A673 (cell line): ENCODE measurements around the gene CASP14. TPM values are rescaled to one million over a fixed set of nuclear protein-coding genes. Genes with fewer than 3 reads are reported as not detected.

Experiments
- Bru-seq: library from RNA; stranded (reverse); fragments of 400-500 nt; gene quantifications from one replicate; lab custom pipeline; 2021; lab: Mats Ljungman, UMichigan
- BruChase-seq, 2 experiments: library from RNA; stranded (reverse); fragments of 400-500 nt; gene quantifications; one replicate each; lab custom pipeline; 2021; lab: Mats Ljungman, UMichigan
- BruUV-seq: library from RNA; stranded (reverse); fragments of 400-500 nt; replicated peaks from 2 replicates; lab custom pipeline; 2021; lab: Mats Ljungman, UMichigan
- CTCF ChIA-PET: fragments of 300-600 bp; sonication (Branson Sonifier 250); formaldehyde crosslinking; loops from one replicate; lab custom pipeline; 2022; ENCODE audit warnings: antibody characterized with exemption; lab: Charles Lee
- POLR2A ChIA-PET: fragments of 300-600 bp; sonication (Branson Sonifier 250); formaldehyde crosslinking; loops from one replicate; lab custom pipeline; 2022; ENCODE audit warnings: antibody characterized with exemption; ENCODE audit not compliant: low non-redundant PET; lab: Charles Lee
- DNase-seq: peaks from one replicate; pipeline ENCODE4 v3.0.0-alpha.2; 2015; ENCODE audit warnings: low spot score
- H3K27ac ChIP-seq: fragments of 200-600 bp; sonication (generic); 2 replicates; pipeline ENCODE4 v1.5.1; 2016; ENCODE audit warnings: mixed run types, low read depth, mild to moderate bottlenecking, mixed read lengths, antibody characterized with exemption, low read length; ENCODE audit not compliant: poor library complexity, severe bottlenecking
- H3K27me3 ChIP-seq: fragments of 200-600 bp; sonication (generic); replicated peaks from 2 replicates; pipeline ENCODE4 v1.6.1; 2017; ENCODE audit warnings: mixed run types, low read depth, mild to moderate bottlenecking, mixed read lengths, antibody characterized with exemption, low read length; ENCODE audit not compliant: insufficient read depth, poor library complexity
- H3K36me3 ChIP-seq: fragments of 200-600 bp; sonication (generic); 2 replicates; pipeline ENCODE4 v1.6.1; 2016; ENCODE audit warnings: mixed run types, mild to moderate bottlenecking, mixed read lengths, antibody characterized with exemption, low read length; ENCODE audit not compliant: insufficient read depth, poor library complexity, severe bottlenecking
- H3K4me1 ChIP-seq: fragments of 200-600 bp; sonication (generic); 2 replicates; pipeline ENCODE4 v1.6.1; 2017; ENCODE audit warnings: mixed run types, mild to moderate bottlenecking, mixed read lengths, antibody characterized with exemption, low read length; ENCODE audit not compliant: insufficient read depth, poor library complexity, severe bottlenecking
- H3K4me3 ChIP-seq: fragments of 200-600 bp; sonication (generic); 2 replicates; pipeline ENCODE4 v1.5.1; 2016; ENCODE audit warnings: low read depth, mixed run types, mild to moderate bottlenecking, mixed read lengths, low read length; ENCODE audit not compliant: poor library complexity, severe bottlenecking
- H3K9me3 ChIP-seq: fragments of 200-600 bp; sonication (generic); 2 replicates; pipeline ENCODE4 v1.6.1; 2016; ENCODE audit warnings: mixed run types, low read depth, mild to moderate bottlenecking, mixed read lengths, antibody characterized with exemption, low read length; ENCODE audit not compliant: poor library complexity, severe bottlenecking
- CTCF ChIP-seq: fragments of 300-800, 200-600 bp; sonication (generic); conservative IDR thresholded peaks from 2 replicates; pipeline ENCODE4 v1.5.1; 2017; ENCODE audit warnings: low read depth, mild to moderate bottlenecking, antibody characterized with exemption, low read length, moderate library complexity, mixed read lengths
- EZH2 ChIP-seq: fragments of 200-600 bp; sonication (generic); IDR thresholded peaks from 2 replicates; pipeline ENCODE4 v1.6.1; 2017; ENCODE audit warnings: borderline replicate concordance, low read depth, mild to moderate bottlenecking, mixed read lengths, antibody characterized with exemption, low read length; ENCODE audit not compliant: poor library complexity, severe bottlenecking
- intact Hi-C: fragments of 100-400 bp; cut with micrococcal nuclease; formaldehyde crosslinking; loops from one replicate; pipeline ENCODE4 v1.10.0; 2022; ENCODE audit not compliant: unreplicated experiment
- long read RNA-seq: library from polyadenylated mRNA; stranded (forward); transcript quantifications from one replicate; pipeline ENCODE4 v2.0.0, GENCODE V29; 2022
- total RNA-seq: library from RNA; stranded (reverse); gene quantifications from 2 replicates; pipeline ENCODE4 v1.2.3, GENCODE V29; 2021

CASP14 gene, protein sequence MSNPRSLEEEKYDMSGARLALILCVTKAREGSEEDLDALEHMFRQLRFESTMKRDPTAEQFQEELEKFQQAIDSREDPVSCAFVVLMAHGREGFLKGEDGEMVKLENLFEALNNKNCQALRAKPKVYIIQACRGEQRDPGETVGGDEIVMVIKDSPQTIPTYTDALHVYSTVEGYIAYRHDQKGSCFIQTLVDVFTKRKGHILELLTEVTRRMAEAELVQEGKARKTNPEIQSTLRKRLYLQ
- not detected in 2 replicates for total RNA-seq
- Bru-seq, nascent RNA = not detected
- BruChase-seq, experiment 1, labeled RNA remaining after a 2-hour chase = not detected
- not detected for BruChase-seq, experiment 2, labeled RNA remaining after a 6-hour chase
- long read RNA-seq = 0 reads

DNA sequence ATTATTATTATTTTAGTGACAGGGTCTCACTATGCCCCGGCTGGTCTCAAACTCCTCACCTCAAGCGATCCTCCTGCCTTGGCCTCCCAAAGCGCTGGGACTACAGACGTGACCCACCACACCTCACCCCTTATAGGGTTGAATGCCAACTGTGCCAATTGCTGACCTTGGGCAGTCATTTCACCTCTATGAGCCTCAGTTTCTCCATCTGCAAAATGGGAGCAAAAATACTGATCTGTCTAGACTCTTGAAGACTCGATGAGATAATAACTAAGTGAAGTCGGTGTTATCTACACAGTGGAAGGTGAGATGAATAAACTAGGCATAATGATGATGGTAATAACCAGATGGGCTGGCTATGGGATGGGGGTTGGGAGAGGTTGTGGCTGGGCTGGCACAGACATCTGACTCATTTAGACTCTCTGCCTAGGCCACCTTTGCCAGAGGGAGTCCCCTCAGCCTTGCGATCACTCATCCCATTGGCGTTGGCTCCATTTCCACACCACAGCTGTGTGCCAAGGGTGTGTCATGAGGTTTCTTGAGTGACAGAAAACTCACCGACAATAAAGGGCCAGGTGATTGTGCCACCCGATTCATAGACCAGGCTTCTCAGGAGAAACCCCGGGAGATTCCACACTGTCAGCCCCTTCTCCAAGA, at the start of gene CASP14:
Gene CASP14 (plus strand): TSS at position 596 of the 657 bp plus-strand sequence. CDS start 2,772 bp downstream, outside the sequence.
- H3K36me3 ChIP-seq = no peaks in the 10 kb centered on the region
- H3K27ac ChIP-seq = no peak within 1 kb of the TSS
- H3K9me3 ChIP-seq = no peaks in the 10 kb centered on the region
- intact Hi-C loops = no loop called here
- CTCF ChIA-PET = interaction anchor here (0.7 kb wide), 1 partner anchor 43 kb away, joined by 5 read pairs; no protein-coding TSS in a partner anchor
- TF ChIP-seq EZH2 (no peak), CTCF (no peak)
- H3K4me1 ChIP-seq = no peaks in the 10 kb centered on the region
- no peaks in the 10 kb centered on the region for H3K27me3 ChIP-seq
- no peak within 1 kb of the TSS for H3K4me3 ChIP-seq
- no TSS peak for BruUV-seq
- POLR2A ChIA-PET = no interaction called here
- DNase-seq = no peak

- intact Hi-C loops = no loop called here
- no peak for DNase-seq
- BruUV-seq = no TSS peak
- POLR2A ChIA-PET = no interaction called here
- H3K27ac ChIP-seq = no peak overlapping the region
- TF ChIP-seq CTCF (no peak), EZH2 (no peak)
- peaks cover 38% of the 10 kb centered on the region for H3K27me3 ChIP-seq
- no peak overlapping the region for H3K4me3 ChIP-seq
- H3K4me1 ChIP-seq = no peaks in the 10 kb centered on the region
- CTCF ChIA-PET = no interaction called here
- H3K9me3 ChIP-seq = no peaks in the 10 kb centered on the region
- H3K36me3 ChIP-seq = no peaks in the 10 kb centered on the region
These were observed 41.0 kb upstream of the CASP14 start for GRCh38 chr19:15008308-15008707.

DNA sequence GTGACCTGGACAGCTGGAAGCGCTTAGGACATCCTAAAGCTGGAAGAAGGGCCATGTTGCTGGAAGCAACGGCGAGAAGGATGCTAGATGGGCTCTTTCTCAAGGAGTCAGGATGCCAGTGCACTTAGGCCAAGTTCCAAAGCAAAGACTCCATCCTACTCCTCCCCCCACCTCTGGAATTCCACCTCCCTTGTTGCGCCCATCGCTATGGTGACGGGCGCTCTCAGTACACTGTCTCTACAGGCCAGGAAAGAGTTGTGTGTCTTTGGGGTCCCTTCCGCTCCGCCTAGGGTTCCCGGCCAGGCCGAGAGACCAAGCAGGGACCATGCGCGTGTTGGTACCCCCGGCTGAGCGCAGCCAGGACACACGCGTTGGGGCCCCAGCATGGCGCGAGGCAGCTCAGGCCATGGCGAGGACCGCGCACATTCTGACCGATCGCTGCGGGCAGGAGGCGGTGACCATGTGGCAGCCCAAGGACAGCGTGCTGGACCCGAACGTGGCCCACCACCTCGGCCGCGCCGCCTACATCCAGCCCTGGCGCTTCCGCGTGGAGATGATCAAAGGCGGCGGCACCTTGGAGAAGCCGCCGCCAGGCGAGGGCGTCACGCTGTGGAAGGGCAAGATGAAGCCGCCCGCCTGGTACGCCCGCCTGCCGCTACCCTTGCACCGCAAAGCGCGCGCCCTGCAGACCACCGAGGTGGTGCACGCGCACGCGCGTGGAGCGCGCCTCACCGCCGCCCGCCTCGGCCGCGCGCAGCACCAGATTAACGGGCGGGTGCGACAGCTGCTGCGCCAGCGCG, 38.6 kb upstream of the CASP14 start:
- Histone ChIP-seq H3K4me1 (no peaks in the 10 kb centered on the region), H3K4me3 (no peak overlapping the region), H3K9me3 (no peaks in the 10 kb centered on the region), H3K27ac (no peak overlapping the region), H3K27me3 (peaks cover 40% of the 10 kb centered on the region), H3K36me3 (no peaks in the 10 kb centered on the region)
- TF ChIP-seq CTCF = no peak
- TF ChIP-seq EZH2 = no peak
- BruUV-seq = no TSS peak
- CTCF ChIA-PET = no interaction called here
- no peak for DNase-seq
- POLR2A ChIA-PET = no interaction called here
- intact Hi-C loops = no loop called here
